ENCODE data around the gene AMIGO3. TPM values are rescaled to one million over a fixed set of nuclear protein-coding genes. Genes with fewer than 3 reads are reported as not detected.

Gene AMIGO3
- total and polyA plus RNA-seq, 2 of the 8 experiments (the other 6 are each of a cell fraction or from before 2014, with no cell fraction given) = 1.6 to 8.8 TPM

DNA sequence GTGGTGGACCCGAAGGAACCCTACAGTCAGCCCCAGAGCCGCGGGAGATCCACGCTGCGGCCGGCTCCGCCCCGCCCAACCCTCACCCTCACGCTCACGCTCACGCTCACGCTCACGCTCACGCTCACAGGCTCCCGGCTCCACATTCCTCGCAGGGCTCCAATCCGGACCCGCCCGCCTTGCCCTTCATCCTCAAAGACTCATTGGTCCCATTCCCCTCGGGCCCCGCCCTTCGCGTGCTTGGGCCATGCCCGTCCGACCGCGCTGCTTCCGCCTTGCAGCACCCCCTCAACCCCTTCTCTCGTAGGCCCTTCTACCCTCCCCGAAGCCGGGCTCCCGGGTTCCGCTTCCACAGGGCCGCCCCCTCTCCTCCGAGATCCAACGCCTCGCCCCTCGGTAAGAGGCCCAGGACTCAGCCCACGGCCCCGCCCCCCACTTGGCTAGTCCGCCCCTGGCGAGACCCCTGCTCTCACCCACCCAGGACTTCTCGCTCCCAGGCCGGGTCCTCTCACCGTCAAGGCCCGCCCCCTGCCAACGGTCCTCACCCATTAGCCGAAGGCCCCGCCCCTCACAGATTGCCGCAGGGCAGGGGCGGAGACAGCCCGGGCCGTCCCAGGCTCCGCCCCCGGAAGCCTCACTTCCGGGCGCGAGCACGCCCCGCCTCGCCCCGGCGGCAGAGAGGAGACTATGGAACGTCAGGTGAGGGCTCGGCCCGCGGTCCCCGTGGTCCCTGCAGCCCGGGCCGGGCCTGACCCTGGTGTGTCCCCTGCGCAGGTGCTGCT lies 45.6 kb downstream of the AMIGO3 start, which contains the start of gene APEH:
APEH (plus strand) TSS at position 637 of the 782 bp plus-strand sequence; CDS start at position 688, 51 bp downstream.
- Histone ChIP-seq H3K4me2 (ENCODE audit: insufficient read depth in 1 of 2, low read depth in 2 of 2, low read length in 2 of 2) (peak within 1 kb of the TSS; percentile 78 to 98), H2BK15ac (ENCODE audit: low read length) (peak within 1 kb of the TSS; percentile 93; the same call in 1 of the 2 replicates), H3K79me2 (ENCODE audit: control insufficient read depth in 1 of 2, insufficient read depth in 2 of 2, low read length in 2 of 2) (peaks cover 0 to 17% of the 10 kb centered on the region in 2 experiments; a peak in 1 of 4 replicates), H3K4me1 (replicated peaks in 1 of 4; ENCODE audit: control insufficient read depth in 3 of 4, insufficient read depth in 4 of 4, low read length in 3 of 4) (peaks cover 0 to 8% (median 5%) of the 10 kb centered on the region in 4 experiments; a peak in 4 of 7 replicates), H2BK12ac (ENCODE audit: low read depth, low read length) (peak within 1 kb of the TSS; percentile 72; the same call in 1 of the 2 replicates), H2AK5ac (ENCODE audit: low read depth, low read length) (peak within 1 kb of the TSS; percentile 58; the same call in 1 of the 2 replicates), H4K91ac (replicated peaks; ENCODE audit: insufficient read length, low read length) (peak within 1 kb of the TSS; percentile 90), H3K23me2 (ENCODE audit: low read depth, low read length) (peaks cover 13% of the 10 kb centered on the region; the same call in 1 of the 2 replicates), H2BK20ac (ENCODE audit: low read length) (no peak within 1 kb of the TSS), H3K56ac (replicated peaks; ENCODE audit: insufficient read length, low read depth, low read length) (peak within 1 kb of the TSS; percentile 65), H3K14ac (ENCODE audit: insufficient read length) (no peak within 1 kb of the TSS), H3K79me1 (ENCODE audit: low read depth, low read length) (peaks cover 8% of the 10 kb centered on the region; the same call in 1 of the 2 replicates), H3K9ac (replicated peaks in 1 of 4; ENCODE audit: extremely low read depth in 1 of 4, low read depth in 3 of 4, low read length in 3 of 4) (peak within 1 kb of the TSS; percentile 45 to 86 (median 70)), H4K20me1 (replicated peaks in 1 of 2; ENCODE audit: control insufficient read depth in 1 of 2, insufficient read depth in 2 of 2, low read length in 2 of 2) (peaks cover 0 to 15% of the 10 kb centered on the region in 2 experiments), H3K27me3 (replicated peaks in 1 of 4; ENCODE audit: control insufficient read depth in 3 of 4, extremely low read depth in 1 of 4, insufficient read depth in 3 of 4, low read length in 3 of 4) (no peaks in the 10 kb centered on the region; a peak in 1 of 7 replicates), H3K36me3 (ENCODE audit: control insufficient read depth in 2 of 4, insufficient read depth in 4 of 4, low read length in 3 of 4) (peaks cover 17 to 33% (median 27%) of the 10 kb centered on the region in 4 experiments; a peak in 7 of 8 replicates), H3K9me3 (ENCODE audit: insufficient read depth in 2 of 2, low read depth in 1 of 2, low read length in 1 of 2) (no peaks in the 10 kb centered on the region), H2AFZ (ENCODE audit: low read length) (no peak within 1 kb of the TSS), H3K4me3 (ENCODE audit: extremely low read depth in 1 of 4, insufficient read depth in 2 of 4, low read depth in 3 of 4, low read length in 4 of 4) (peak within 1 kb of the TSS; percentile 84 to 91 (median 86)), H3K27ac (ENCODE audit: low read depth, low read length) (peak within 1 kb of the TSS; percentile 90), H4K5ac (ENCODE audit: insufficient read length, low read depth, low read length) (peak within 1 kb of the TSS; percentile 22), H3K23ac (ENCODE audit: insufficient read length) (no peak within 1 kb of the TSS), H3K18ac (ENCODE audit: extremely low read depth, low read length) (peak within 1 kb of the TSS; percentile 84), H3K4ac (replicated peaks; ENCODE audit: insufficient read length, low read depth, low read length) (peak within 1 kb of the TSS; percentile 71), H2BK120ac (replicated peaks; ENCODE audit: low read depth, low read length) (peak within 1 kb of the TSS; percentile 4), H4K8ac (ENCODE audit: extremely low read depth, insufficient read depth, low read length) (peak within 1 kb of the TSS; percentile 84), H2BK5ac (ENCODE audit: low read depth, low read length) (peak within 1 kb of the TSS; percentile 92)
- POLR2A ChIA-PET (ENCODE audit: partially characterized antibody) = interaction anchor here (0.9 to 3.0 kb wide), 10 partner anchors 9 to 215 kb away, joined by 3 to 21 read pairs (median 4); no protein-coding TSS in a partner anchor
- no peak for FAIRE-seq
- WGBS, 2 experiments (ENCODE audit: extremely low coverage in 1 of 2, insufficient coverage in 1 of 2, insufficient read length in 1 of 2, insufficient replicate concordance in 2 of 2, low coverage in 1 of 2, low lambda C conversion rate in 2 of 2, missing lambda C conversion rate in 1 of 2) = 1% methylated on average over 50 of the region's 71 CpGs; no CpG with 5 or more reads in 1 of the 2 experiments
- CTCF ChIA-PET (ENCODE audit: partially characterized antibody) = interaction anchor here (1.0 to 5.4 kb wide), 5 partner anchors 11 to 135 kb away, joined by 3 to 159 read pairs (median 21); no protein-coding TSS in a partner anchor
- peak; percentile 88 to 99 for DNase-seq (ENCODE audit: low read depth in 1 of 2, low spot score in 2 of 2)
- TF ChIP-seq RXRA (IDR thresholded peaks at IDR 0.05; ENCODE audit: insufficient read depth, low read depth, low read length) = no peak
- peak; percentile 66; the same call in 1 of the 2 replicates for TF ChIP-seq TBP (IDR thresholded peaks at IDR 0.05; ENCODE audit: low read depth, low read length)
- no peak for TF ChIP-seq USF2 (IDR thresholded peaks at IDR 0.05; ENCODE audit: low read length)
- no peak for TF ChIP-seq NRF1 (IDR thresholded peaks at IDR 0.05; ENCODE audit: low read depth, low read length)
- peak; percentile 72 for TF ChIP-seq KDM4A (IDR thresholded peaks at IDR 0.05; ENCODE audit: low read depth, low read length, severe bottlenecking)
- peak in 1 of 2 experiments; percentile 66; a peak in 2 of 3 replicates for TF ChIP-seq POLR2A (IDR thresholded peaks at IDR 0.05; ENCODE audit: control extremely low read depth in 1 of 2, low read depth in 2 of 2, low read length in 2 of 2)
- TF ChIP-seq SP4 (IDR thresholded peaks at IDR 0.05; ENCODE audit: low read length) = peak; percentile 84; the same call in 1 of the 2 replicates
- TF ChIP-seq RFX5 (IDR thresholded peaks at IDR 0.05; ENCODE audit: borderline replicate concordance, low read depth, low read length) = no peak
- TF ChIP-seq, protein P1, sequence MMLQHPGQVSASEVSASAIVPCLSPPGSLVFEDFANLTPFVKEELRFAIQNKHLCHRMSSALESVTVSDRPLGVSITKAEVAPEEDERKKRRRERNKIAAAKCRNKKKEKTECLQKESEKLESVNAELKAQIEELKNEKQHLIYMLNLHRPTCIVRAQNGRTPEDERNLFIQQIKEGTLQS (IDR thresholded peaks at IDR 0.05; ENCODE audit: insufficient read depth, low read depth, low read length) = no peak
- TF ChIP-seq CEBPB (IDR thresholded peaks at IDR 0.05; ENCODE audit: low read depth, low read length) = no peak
